Lower lobe of right lung (tissue), 2 donors: ENCODE measurements around the gene DHDH. TPM values are rescaled to one million over a fixed set of nuclear protein-coding genes. Genes with fewer than 3 reads are reported as not detected.
"Not testable (repeated sequence)": the region's sequence is repeated elsewhere in the genome, so short reads cannot be mapped to it uniquely, and the experiment has no call there.

Experiments used
- ATAC-seq, 2 donors: fragments of 200-7000 bp; cut with Tn5 transposase; one replicate each; pipeline ENCODE4 v1.9.1; 2020 to 2022; ENCODE audit warnings: mild to moderate bottlenecking in 2 of 2, moderate library complexity in 2 of 2
- DNase-seq: peaks from one replicate; pipeline ENCODE4 v3.0.0-alpha.2; 2020
- H3K27ac ChIP-seq: fragments of 200-600 bp; one replicate; pipeline ENCODE4 v1.8.0; 2022
- H3K27me3 ChIP-seq: fragments of 200-600 bp; one replicate; pipeline ENCODE4 v1.8.0; 2022; ENCODE audit warnings: low read depth
- H3K36me3 ChIP-seq: fragments of 200-600 bp; one replicate; pipeline ENCODE4 v1.8.0; 2022; ENCODE audit warnings: mild to moderate bottlenecking
- H3K4me1 ChIP-seq: fragments of 200-600 bp; one replicate; pipeline ENCODE4 v1.8.0; 2022
- H3K4me3 ChIP-seq: fragments of 200-600 bp; one replicate; pipeline ENCODE4 v1.8.0; 2022; ENCODE audit warnings: mild to moderate bottlenecking
- H3K9me3 ChIP-seq: fragments of 200-600 bp; one replicate; pipeline ENCODE4 v1.8.0; 2022
- CTCF ChIP-seq: fragments of 200-600 bp; IDR thresholded peaks from one replicate; pipeline ENCODE4 v1.8.0; 2022; ENCODE audit warnings: antibody characterized with exemption, mild to moderate bottlenecking
- intact Hi-C: fragments of 100-400 bp; cut with DNase I; formaldehyde crosslinking; loops from one replicate; pipeline ENCODE4 v1.11.0; 2022
- long read RNA-seq: library from polyadenylated mRNA; unstranded; transcript quantifications from one replicate; pipeline ENCODE4 v2.0.0, GENCODE V29; 2021
- total RNA-seq: library from RNA; stranded (reverse); fragmentation: NEBNext Ultra II Directional; extraction: Animal tissue kit (Norgen Biotek cat#: 25700); gene quantifications from one replicate; pipeline ENCODE4 v1.2.1, GENCODE V29; 2021
- donor health status: DM: no; HTN: yes; CAD: no; lungs with severe emphysema.

Gene DHDH
- total RNA-seq, result 1.9 TPM
- long read RNA-seq, partial matches to known transcripts, result 1 of 3 reads
- long read RNA-seq, other reads (novel, unspliced or antisense), result 1 of 3 reads

- Histone ChIP-seq H3K27me3 (no peaks in the 10 kb centered on the region), H3K27ac (peak within 1 kb of the TSS; percentile 54), H3K4me1 (peaks cover 17% of the 10 kb centered on the region), H3K9me3 (no peaks in the 10 kb centered on the region), H3K36me3 (no peaks in the 10 kb centered on the region), H3K4me3 (peak within 1 kb of the TSS; percentile 56)
- intact Hi-C loops, result no loop called here
- DNase-seq (peak; percentile 94), ATAC-seq (peak; percentile 95 to 96)
- peak; percentile 6 for TF ChIP-seq CTCF
Measured at GRCh38 chr19:48933382-48933932, at the start of gene DHDH. DHDH (plus strand) TSS chr19:48933699; CDS start chr19:48933722, 23 bp downstream.

GRCh38 chr19:48883726-48884125 lies 49.8 kb upstream of the DHDH start:
- ATAC-seq, result no peak
- TF ChIP-seq CTCF, result no peak
- DNase-seq, result no peak

GRCh38 chr19:48887861-48888612 lies 45.5 kb upstream of the DHDH start:
- no peak for DNase-seq

More at GRCh38 chr19:48883726-48884125, 49.8 kb upstream of the DHDH start:
- Histone ChIP-seq H3K27me3 (no peaks in the 10 kb centered on the region), H3K4me3 (no peak overlapping the region), H3K27ac (no peak overlapping the region), H3K9me3 (no peaks in the 10 kb centered on the region), H3K4me1 (peaks cover 16% of the 10 kb centered on the region), H3K36me3 (peaks cover 6% of the 10 kb centered on the region)
- intact Hi-C loops, result no loop called here

GRCh38 chr19:48889496-48889895 lies 44.0 kb upstream of the DHDH start:
- DNase-seq, intact Hi-C loops: not testable (repeated sequence)

More at GRCh38 chr19:48887861-48888612, 45.5 kb upstream of the DHDH start:
- ATAC-seq, result no peak
- H3K4me1 ChIP-seq, result no peaks in the 10 kb centered on the region
- no peak overlapping the region for H3K27ac ChIP-seq
- no peaks in the 10 kb centered on the region for H3K9me3 ChIP-seq
- no peaks in the 10 kb centered on the region for H3K36me3 ChIP-seq
- intact Hi-C loops, result no loop called here
- no peaks in the 10 kb centered on the region for H3K27me3 ChIP-seq
- no peak for TF ChIP-seq CTCF
- H3K4me3 ChIP-seq, result no peak overlapping the region

GRCh38 chr19:48890551-48890950 lies 42.9 kb upstream of the DHDH start:
- Histone ChIP-seq H3K27ac (no peak overlapping the region), H3K36me3 (no peaks in the 10 kb centered on the region), H3K27me3 (no peaks in the 10 kb centered on the region), H3K4me3 (no peak overlapping the region), H3K9me3 (no peaks in the 10 kb centered on the region), H3K4me1 (peaks cover under 1% of the 10 kb centered on the region)
- ATAC-seq (no peak), DNase-seq (no peak)
- no peak for TF ChIP-seq CTCF
- intact Hi-C loops, result no loop called here

More at GRCh38 chr19:48889496-48889895, 44.0 kb upstream of the DHDH start:
- not testable (repeated sequence) for H3K27ac ChIP-seq, H3K4me3 ChIP-seq, H3K36me3 ChIP-seq, H3K27me3 ChIP-seq, ATAC-seq, H3K4me1 ChIP-seq, H3K9me3 ChIP-seq

GRCh38 chr19:48895226-48895625 lies 38.3 kb upstream of the DHDH start:
- Histone ChIP-seq H3K4me1 (peaks cover 15% of the 10 kb centered on the region), H3K9me3 (no peaks in the 10 kb centered on the region), H3K27me3 (no peaks in the 10 kb centered on the region), H3K4me3 (no peak overlapping the region), H3K36me3 (no peaks in the 10 kb centered on the region), H3K27ac (no peak overlapping the region)
- no peak for TF ChIP-seq CTCF
- intact Hi-C loops, result no loop called here
- ATAC-seq, result no peak
- no peak for DNase-seq
